Heart left ventricle (tissue), 13 donors: ENCODE measurements around the gene TNS1.

Source experiments
- POLR2A ChIP-seq, 2 donors: fragments of 450-650 bp; IDR thresholded peaks; one replicate each; pipeline ENCODE4 v1.6.1; 2017; ENCODE audit warnings: antibody characterized with exemption in 2 of 2, mild to moderate bottlenecking in 2 of 2, moderate library complexity in 2 of 2
- TF ChIP-seq, protein P1 (sequence below), 12 donors: fragments of 200-600 bp; sonication (generic) in 4 of 12; IDR thresholded peaks; one replicate each; pipeline versions ENCODE4 v1.5.0 to v1.8.0; 2018 to 2022; ENCODE audit warnings: antibody characterized with exemption in 12 of 12, mild to moderate bottlenecking in 5 of 12
- donor health status: ischemic (EF 13 %, LVEDD 7.1; RV severe dilation, severe dysfunction).
- donor health status: DM: no; HTN: yes; CAD: no.
- donor health status: DM: no; HTN: no; CAD: no.
- donor health status: ischemic (EF 25% LVEDD 6.9; RV normal size, moderate dysfunction).
- donor health status: ischemic (EF 25% LVEDD 5.7; RV mildly dilated, moderate dysfunction).
- donor health status: ischemic (EF 35%, LVEDD 5.7; RV mildly dilated, moderate dysfunction).
- donor health status: nonischemic (EF 11% LVEDD 7.7; RV severe dilation, severe dysfunction).
- donor health status: DM: yes; HTN: yes; CAD: no.
- donor health status: PGD.
- donor health status: ischemic (EF 29% LVEDD 5.4; RV normal size, mild dysfunction).
- donor health status: nonischemic (EF 23%, LVEDD 6.1; RV moderate dilation, normal function).

DNA sequence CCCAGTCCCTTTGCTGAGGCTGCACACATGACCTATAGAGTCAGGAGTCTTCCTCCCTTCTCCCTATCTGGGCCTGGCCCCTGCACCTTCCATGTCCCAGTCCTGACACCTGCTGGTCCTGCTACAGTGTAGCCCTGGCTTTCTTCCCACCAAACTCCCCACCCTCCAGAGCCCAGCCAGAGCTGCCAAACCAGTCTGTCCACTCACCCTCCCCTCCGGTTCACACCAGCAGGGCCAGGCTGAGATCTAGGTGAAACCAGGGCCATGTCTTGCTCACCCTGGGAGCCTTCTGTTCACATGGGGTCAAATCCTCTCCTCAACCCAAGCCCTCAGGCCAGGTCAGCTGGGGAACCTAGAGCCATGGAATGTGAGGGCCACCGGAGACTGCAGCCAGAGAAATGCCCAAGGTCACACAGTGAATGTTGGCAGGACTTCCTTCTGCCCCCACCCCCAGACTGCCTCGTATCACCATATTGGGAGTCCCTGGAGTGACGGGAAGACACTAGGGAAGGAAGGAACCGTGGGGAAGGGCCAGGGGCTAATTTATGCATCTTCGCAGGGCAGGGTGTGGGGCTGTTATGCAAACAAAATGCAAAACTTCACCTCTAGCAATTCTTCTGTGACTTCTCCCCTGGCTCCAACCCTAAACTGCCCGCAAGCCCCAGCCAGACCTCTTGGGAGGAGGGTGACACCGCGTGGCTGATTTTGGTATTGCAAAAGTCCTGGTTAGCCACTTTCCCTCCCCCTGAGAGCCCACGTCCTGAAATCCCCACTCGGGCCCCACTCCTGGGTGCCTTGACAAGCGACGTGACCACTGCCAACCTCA lies 14.6 kb downstream of the TNS1 start:
- TF ChIP-seq, protein P1, sequence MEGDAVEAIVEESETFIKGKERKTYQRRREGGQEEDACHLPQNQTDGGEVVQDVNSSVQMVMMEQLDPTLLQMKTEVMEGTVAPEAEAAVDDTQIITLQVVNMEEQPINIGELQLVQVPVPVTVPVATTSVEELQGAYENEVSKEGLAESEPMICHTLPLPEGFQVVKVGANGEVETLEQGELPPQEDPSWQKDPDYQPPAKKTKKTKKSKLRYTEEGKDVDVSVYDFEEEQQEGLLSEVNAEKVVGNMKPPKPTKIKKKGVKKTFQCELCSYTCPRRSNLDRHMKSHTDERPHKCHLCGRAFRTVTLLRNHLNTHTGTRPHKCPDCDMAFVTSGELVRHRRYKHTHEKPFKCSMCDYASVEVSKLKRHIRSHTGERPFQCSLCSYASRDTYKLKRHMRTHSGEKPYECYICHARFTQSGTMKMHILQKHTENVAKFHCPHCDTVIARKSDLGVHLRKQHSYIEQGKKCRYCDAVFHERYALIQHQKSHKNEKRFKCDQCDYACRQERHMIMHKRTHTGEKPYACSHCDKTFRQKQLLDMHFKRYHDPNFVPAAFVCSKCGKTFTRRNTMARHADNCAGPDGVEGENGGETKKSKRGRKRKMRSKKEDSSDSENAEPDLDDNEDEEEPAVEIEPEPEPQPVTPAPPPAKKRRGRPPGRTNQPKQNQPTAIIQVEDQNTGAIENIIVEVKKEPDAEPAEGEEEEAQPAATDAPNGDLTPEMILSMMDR (IDR thresholded peaks at IDR 0.05), result peak; percentile 78 to 94 (median 91)
- no peak for TF ChIP-seq POLR2A (IDR thresholded peaks at IDR 0.05)
